HepG2 (cell line): ENCODE results near the gene RPL11. TPM values are rescaled to one million over a fixed set of nuclear protein-coding genes. Genes with fewer than 3 reads are reported as not detected.

Experiments
- FOXK2 ChIP-seq: fragments of 450-650 bp; IDR thresholded peaks from 2 replicates; pipeline ENCODE4 v1.6.1; 2016
- HNRNPH1 ChIP-seq: fragments of 200-400 bp; formaldehyde crosslinking; optimal IDR thresholded peaks from 2 replicates; pipeline ENCODE3; 2017; ENCODE audit warnings: mild to moderate bottlenecking, low read depth, low read length
- PCBP1 ChIP-seq: fragments of 200-400 bp; formaldehyde crosslinking; IDR thresholded peaks from 2 replicates; pipeline ENCODE4 v1.6.1; 2017; ENCODE audit warnings: mild to moderate bottlenecking, low read depth, low read length, borderline replicate concordance
- POLR2AphosphoS2 ChIP-seq: IDR thresholded peaks from 2 replicates; pipeline ENCODE4 v1.6.1; 2011; ENCODE audit warnings: low read depth, low read length, improper control_type of control experiment
- SMC3 ChIP-seq: IDR thresholded peaks from 2 replicates; pipeline ENCODE4 v1.6.1; 2011; ENCODE audit warnings: low read length, improper control_type of control experiment
- STAG1 ChIP-seq: sonication (generic); formaldehyde crosslinking; IDR thresholded peaks from 2 replicates; pipeline ENCODE4 v1.4.0; 2020; ENCODE audit warnings: missing genetic modification reagents
- ZFP41 ChIP-seq: sonication (generic); formaldehyde crosslinking; IDR thresholded peaks from 2 replicates; pipeline ENCODE4 v1.4.0; 2020; ENCODE audit warnings: mild to moderate bottlenecking, missing genetic modification reagents, borderline replicate concordance
- polyA plus RNA-seq, 8 experiments: library from polyadenylated mRNA; depleted of rRNA in 3 of 8; stranded (reverse) in 7 of 8; unstranded in 1 of 8; fragments of >200 nt; fragmentation: Illumina TruSeq in 4 of 8; extraction: Trizol in 4 of 8; gene quantifications; 2 replicates each; pipeline versions ENCODE4 v1.2.1 to v1.2.3, GENCODE V29; 2011 to 2016; ENCODE audit warnings: low read depth in 4 of 8, missing spikeins in 1 of 8, mixed read lengths in 1 of 8; ENCODE audit not compliant: insufficient read depth in 1 of 8
- total RNA-seq, 5 experiments: library from RNA; depleted of rRNA; stranded (reverse); fragments of >200 nt; fragmentation: Illumina TruSeq; extraction: Trizol; gene quantifications; 2 replicates each; pipeline ENCODE4 v1.2.3, GENCODE V29; 2016; ENCODE audit warnings: low read depth in 1 of 5
- TF ChIP-seq, protein P1 (sequence below): sonication (generic); formaldehyde crosslinking; IDR thresholded peaks from 2 replicates; pipeline ENCODE4 v1.5.0; 2020; ENCODE audit warnings: missing genetic modification reagents
- TF ChIP-seq, protein P2 (sequence below): sonication (generic); formaldehyde crosslinking; IDR thresholded peaks from 2 replicates; pipeline ENCODE4 v1.4.0; 2020; ENCODE audit warnings: mild to moderate bottlenecking, missing genetic modification reagents
- TF ChIP-seq, protein P3 (sequence below): sonication (generic); formaldehyde crosslinking; IDR thresholded peaks from 2 replicates; pipeline ENCODE4 v1.4.0; 2020; ENCODE audit warnings: missing genetic modification reagents
- TF ChIP-seq, protein P4 (sequence below): IDR thresholded peaks from 2 replicates; pipeline ENCODE4 v1.6.1; 2016; ENCODE audit warnings: low read depth
- TF ChIP-seq, protein P5 (sequence below): sonication (generic); formaldehyde crosslinking; IDR thresholded peaks from 2 replicates; pipeline ENCODE4 v1.5.0; 2020; ENCODE audit warnings: mild to moderate bottlenecking, missing genetic modification reagents, moderate library complexity
- TF ChIP-seq, protein P6 (sequence below): sonication (generic); formaldehyde crosslinking; IDR thresholded peaks from 2 replicates; pipeline ENCODE4 v1.5.1; 2020; ENCODE audit warnings: mild to moderate bottlenecking, moderate library complexity, missing genetic modification reagents

The RPL11 gene
- total and polyA plus RNA-seq, 2 of the 13 experiments (the other 11 are each of a cell fraction or from before 2014, with no cell fraction given): 1,682 to 2,010 TPM

DNA sequence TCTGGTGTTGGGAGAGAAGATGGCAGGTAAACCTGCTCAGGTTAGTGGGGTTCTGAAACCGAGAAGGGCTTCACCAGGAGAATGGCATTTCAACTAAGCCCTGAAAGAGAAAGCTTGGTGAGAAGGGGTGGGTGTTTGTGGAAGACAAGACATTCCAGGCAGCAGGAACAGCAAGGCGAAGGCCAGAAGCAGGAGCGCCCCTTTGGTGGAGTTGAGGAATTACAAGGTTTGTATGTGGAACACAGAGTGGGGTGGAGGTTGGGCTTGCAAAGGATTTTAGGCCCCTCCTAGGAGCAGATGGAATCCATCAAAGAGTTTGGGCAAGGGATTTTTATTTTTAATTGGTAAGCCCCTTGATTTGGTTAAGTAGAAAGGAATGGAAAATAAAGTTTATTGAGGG, 26.9 kb downstream of the RPL11 start (continued):
- TF ChIP-seq, protein P1, sequence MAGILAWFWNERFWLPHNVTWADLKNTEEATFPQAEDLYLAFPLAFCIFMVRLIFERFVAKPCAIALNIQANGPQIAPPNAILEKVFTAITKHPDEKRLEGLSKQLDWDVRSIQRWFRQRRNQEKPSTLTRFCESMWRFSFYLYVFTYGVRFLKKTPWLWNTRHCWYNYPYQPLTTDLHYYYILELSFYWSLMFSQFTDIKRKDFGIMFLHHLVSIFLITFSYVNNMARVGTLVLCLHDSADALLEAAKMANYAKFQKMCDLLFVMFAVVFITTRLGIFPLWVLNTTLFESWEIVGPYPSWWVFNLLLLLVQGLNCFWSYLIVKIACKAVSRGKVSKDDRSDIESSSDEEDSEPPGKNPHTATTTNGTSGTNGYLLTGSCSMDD (CRISPR knock-in tag): no peak
- TF ChIP-seq PCBP1: no peak
- TF ChIP-seq HNRNPH1: no peak
- TF ChIP-seq POLR2AphosphoS2: no peak
- TF ChIP-seq, protein P2, sequence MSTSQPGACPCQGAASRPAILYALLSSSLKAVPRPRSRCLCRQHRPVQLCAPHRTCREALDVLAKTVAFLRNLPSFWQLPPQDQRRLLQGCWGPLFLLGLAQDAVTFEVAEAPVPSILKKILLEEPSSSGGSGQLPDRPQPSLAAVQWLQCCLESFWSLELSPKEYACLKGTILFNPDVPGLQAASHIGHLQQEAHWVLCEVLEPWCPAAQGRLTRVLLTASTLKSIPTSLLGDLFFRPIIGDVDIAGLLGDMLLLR: no peak
- TF ChIP-seq STAG1 (CRISPR knock-in tag): peak; percentile 10; the same call in 1 of the 2 replicates
- 0 out of 2 replicates have a peak, but pooled peaks have one; percentile 22 for TF ChIP-seq SMC3
- TF ChIP-seq, protein P3, sequence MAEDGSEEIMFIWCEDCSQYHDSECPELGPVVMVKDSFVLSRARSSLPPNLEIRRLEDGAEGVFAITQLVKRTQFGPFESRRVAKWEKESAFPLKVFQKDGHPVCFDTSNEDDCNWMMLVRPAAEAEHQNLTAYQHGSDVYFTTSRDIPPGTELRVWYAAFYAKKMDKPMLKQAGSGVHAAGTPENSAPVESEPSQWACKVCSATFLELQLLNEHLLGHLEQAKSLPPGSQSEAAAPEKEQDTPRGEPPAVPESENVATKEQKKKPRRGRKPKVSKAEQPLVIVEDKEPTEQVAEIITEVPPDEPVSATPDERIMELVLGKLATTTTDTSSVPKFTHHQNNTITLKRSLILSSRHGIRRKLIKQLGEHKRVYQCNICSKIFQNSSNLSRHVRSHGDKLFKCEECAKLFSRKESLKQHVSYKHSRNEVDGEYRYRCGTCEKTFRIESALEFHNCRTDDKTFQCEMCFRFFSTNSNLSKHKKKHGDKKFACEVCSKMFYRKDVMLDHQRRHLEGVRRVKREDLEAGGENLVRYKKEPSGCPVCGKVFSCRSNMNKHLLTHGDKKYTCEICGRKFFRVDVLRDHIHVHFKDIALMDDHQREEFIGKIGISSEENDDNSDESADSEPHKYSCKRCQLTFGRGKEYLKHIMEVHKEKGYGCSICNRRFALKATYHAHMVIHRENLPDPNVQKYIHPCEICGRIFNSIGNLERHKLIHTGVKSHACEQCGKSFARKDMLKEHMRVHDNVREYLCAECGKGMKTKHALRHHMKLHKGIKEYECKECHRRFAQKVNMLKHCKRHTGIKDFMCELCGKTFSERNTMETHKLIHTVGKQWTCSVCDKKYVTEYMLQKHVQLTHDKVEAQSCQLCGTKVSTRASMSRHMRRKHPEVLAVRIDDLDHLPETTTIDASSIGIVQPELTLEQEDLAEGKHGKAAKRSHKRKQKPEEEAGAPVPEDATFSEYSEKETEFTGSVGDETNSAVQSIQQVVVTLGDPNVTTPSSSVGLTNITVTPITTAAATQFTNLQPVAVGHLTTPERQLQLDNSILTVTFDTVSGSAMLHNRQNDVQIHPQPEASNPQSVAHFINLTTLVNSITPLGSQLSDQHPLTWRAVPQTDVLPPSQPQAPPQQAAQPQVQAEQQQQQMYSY (CRISPR knock-in tag): no peak
- no peak for TF ChIP-seq ZFP41
- TF ChIP-seq FOXK2: no peak
- TF ChIP-seq, protein P4, sequence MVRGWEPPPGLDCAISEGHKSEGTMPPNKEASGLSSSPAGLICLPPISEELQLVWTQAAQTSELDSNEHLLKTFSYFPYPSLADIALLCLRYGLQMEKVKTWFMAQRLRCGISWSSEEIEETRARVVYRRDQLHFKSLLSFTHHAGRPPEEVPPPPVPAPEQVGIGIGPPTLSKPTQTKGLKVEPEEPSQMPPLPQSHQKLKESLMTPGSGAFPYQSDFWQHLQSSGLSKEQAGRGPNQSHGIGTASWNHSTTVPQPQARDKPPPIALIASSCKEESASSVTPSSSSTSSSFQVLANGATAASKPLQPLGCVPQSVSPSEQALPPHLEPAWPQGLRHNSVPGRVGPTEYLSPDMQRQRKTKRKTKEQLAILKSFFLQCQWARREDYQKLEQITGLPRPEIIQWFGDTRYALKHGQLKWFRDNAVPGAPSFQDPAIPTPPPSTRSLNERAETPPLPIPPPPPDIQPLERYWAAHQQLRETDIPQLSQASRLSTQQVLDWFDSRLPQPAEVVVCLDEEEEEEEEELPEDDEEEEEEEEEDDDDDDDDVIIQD (CRISPR knock-in tag): peak; percentile 62; the same call in 1 of the 2 replicates
- TF ChIP-seq, protein P5, sequence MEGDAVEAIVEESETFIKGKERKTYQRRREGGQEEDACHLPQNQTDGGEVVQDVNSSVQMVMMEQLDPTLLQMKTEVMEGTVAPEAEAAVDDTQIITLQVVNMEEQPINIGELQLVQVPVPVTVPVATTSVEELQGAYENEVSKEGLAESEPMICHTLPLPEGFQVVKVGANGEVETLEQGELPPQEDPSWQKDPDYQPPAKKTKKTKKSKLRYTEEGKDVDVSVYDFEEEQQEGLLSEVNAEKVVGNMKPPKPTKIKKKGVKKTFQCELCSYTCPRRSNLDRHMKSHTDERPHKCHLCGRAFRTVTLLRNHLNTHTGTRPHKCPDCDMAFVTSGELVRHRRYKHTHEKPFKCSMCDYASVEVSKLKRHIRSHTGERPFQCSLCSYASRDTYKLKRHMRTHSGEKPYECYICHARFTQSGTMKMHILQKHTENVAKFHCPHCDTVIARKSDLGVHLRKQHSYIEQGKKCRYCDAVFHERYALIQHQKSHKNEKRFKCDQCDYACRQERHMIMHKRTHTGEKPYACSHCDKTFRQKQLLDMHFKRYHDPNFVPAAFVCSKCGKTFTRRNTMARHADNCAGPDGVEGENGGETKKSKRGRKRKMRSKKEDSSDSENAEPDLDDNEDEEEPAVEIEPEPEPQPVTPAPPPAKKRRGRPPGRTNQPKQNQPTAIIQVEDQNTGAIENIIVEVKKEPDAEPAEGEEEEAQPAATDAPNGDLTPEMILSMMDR: peak; percentile 60
- TF ChIP-seq, protein P6, sequence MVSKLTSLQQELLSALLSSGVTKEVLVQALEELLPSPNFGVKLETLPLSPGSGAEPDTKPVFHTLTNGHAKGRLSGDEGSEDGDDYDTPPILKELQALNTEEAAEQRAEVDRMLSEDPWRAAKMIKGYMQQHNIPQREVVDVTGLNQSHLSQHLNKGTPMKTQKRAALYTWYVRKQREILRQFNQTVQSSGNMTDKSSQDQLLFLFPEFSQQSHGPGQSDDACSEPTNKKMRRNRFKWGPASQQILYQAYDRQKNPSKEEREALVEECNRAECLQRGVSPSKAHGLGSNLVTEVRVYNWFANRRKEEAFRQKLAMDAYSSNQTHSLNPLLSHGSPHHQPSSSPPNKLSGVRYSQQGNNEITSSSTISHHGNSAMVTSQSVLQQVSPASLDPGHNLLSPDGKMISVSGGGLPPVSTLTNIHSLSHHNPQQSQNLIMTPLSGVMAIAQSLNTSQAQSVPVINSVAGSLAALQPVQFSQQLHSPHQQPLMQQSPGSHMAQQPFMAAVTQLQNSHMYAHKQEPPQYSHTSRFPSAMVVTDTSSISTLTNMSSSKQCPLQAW (CRISPR knock-in tag): no peak
